Measurements from ENCODE around the gene WDR45B.

The WDR45B gene

DNA sequence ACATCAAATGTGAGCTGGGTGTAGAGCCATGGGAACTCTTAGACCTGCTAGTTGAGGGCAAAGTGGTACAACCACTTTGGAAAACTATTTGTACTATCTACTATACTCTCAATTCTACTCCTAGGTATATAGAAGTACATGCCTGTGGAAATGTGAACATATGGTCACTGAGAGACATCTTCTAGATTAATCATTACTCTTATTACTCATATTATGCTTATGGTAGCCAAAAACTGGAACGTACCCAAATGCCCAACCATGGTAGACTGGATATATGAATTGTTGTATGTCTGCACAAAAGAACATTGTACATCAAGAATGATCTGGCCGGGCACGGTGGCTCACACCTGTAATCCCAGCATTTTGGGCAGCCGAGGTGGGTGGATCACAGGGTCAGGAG lies 2.7 kb downstream of the WDR45B start:
- peaks cover 8% of the 10 kb centered on the region for H3K27me3 Mint-ChIP-seq (ENCODE audit: low read depth, poor library complexity)
- H3K9me3 Mint-ChIP-seq = no peaks in the 10 kb centered on the region
- no peak for DNase-seq
- H3K36me3 Mint-ChIP-seq (ENCODE audit: low read depth) = peaks cover 37% of the 10 kb centered on the region
- H3K4me3 Mint-ChIP-seq = peak overlapping the region; percentile 89
- peak overlapping the region; percentile 48 for H3K27ac Mint-ChIP-seq
- peaks cover 45% of the 10 kb centered on the region for H3K4me1 Mint-ChIP-seq
- TF ChIP-seq, protein P1, sequence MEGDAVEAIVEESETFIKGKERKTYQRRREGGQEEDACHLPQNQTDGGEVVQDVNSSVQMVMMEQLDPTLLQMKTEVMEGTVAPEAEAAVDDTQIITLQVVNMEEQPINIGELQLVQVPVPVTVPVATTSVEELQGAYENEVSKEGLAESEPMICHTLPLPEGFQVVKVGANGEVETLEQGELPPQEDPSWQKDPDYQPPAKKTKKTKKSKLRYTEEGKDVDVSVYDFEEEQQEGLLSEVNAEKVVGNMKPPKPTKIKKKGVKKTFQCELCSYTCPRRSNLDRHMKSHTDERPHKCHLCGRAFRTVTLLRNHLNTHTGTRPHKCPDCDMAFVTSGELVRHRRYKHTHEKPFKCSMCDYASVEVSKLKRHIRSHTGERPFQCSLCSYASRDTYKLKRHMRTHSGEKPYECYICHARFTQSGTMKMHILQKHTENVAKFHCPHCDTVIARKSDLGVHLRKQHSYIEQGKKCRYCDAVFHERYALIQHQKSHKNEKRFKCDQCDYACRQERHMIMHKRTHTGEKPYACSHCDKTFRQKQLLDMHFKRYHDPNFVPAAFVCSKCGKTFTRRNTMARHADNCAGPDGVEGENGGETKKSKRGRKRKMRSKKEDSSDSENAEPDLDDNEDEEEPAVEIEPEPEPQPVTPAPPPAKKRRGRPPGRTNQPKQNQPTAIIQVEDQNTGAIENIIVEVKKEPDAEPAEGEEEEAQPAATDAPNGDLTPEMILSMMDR (IDR thresholded peaks at IDR 0.05) = no peak

DNA sequence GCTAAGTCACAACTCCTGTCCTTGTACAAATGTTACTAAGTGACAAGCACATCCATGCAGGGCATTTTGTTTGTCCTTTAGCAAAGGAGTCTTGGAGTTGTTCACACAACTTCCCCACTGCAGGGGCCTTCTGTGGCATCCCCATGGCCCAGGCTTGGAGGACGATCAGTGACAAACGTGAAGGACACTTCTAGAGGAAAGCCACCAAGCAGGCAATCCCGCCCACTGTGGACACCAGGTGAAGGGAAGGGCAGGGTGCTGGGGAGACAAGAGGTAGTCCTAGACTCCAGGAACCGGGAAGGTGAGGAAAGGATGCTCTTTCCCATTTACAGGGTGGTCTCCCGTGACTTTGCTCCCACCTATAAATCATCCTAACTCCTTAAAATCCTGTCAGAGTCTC lies 4.1 kb downstream of the WDR45B start:
- Mint-ChIP-seq H3K27me3 (ENCODE audit: low read depth, poor library complexity) (peaks cover 2% of the 10 kb centered on the region), H3K36me3 (ENCODE audit: low read depth) (peaks cover 48% of the 10 kb centered on the region), H3K4me1 (peaks cover 36% of the 10 kb centered on the region), H3K27ac (peak overlapping the region; percentile 78), H3K9me3 (no peaks in the 10 kb centered on the region), H3K4me3 (no peak overlapping the region)
- TF ChIP-seq, protein P1 (IDR thresholded peaks at IDR 0.05) = no peak
- no peak for DNase-seq

DNA sequence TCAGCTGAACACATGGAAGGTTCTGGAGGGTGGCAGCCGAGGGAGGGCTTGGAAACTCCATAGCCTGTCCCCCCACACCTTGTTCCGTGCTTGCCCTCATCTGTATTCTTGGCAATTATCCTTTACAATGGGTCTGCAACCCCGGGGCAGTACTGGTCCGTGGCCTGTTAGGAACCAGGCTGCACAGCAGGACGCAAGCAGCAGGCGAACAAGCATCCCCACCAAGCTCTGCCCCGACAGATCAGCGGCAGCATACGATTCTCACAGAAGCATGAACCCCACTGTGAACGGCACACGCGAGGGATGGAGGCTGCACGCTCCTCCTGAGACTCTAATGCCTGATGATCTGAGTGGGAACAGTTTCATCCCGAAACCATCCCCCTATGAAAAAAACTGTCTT lies 6.2 kb downstream of the WDR45B start:
- TF ChIP-seq, protein P1 (IDR thresholded peaks at IDR 0.05) = no peak
- no peak overlapping the region for H3K27ac Mint-ChIP-seq
- H3K4me3 Mint-ChIP-seq = no peak overlapping the region
- no peak for DNase-seq
- H3K4me1 Mint-ChIP-seq = peaks cover 35% of the 10 kb centered on the region
- no peaks in the 10 kb centered on the region for H3K27me3 Mint-ChIP-seq (ENCODE audit: low read depth, poor library complexity)
- H3K9me3 Mint-ChIP-seq = no peaks in the 10 kb centered on the region
- H3K36me3 Mint-ChIP-seq (ENCODE audit: low read depth) = peaks cover 59% of the 10 kb centered on the region

DNA sequence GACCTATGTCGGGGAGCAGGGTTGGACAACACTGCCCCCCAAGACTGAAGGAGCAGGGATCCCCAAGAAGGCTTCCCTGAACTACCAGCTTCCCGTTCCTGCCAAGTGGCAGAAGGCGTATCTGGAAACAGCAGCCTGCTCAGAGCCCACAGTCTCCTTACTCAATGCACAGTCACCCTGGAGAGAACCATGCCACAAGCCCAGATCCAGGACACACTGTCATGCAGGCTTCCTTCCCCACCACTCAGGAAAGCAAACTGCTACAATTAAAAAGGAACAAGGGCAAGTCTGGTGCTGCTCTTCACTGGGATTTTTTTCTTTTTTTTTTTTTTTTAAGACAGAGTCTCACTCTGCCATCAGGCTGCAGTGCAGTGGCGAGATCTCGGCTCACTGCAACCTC lies 8.2 kb downstream of the WDR45B start:
- H3K36me3 Mint-ChIP-seq (ENCODE audit: low read depth) = peaks cover 70% of the 10 kb centered on the region
- no peak overlapping the region for H3K27ac Mint-ChIP-seq
- H3K9me3 Mint-ChIP-seq = no peaks in the 10 kb centered on the region
- peaks cover 24% of the 10 kb centered on the region for H3K4me1 Mint-ChIP-seq
- H3K27me3 Mint-ChIP-seq (ENCODE audit: low read depth, poor library complexity) = no peaks in the 10 kb centered on the region
- DNase-seq = no peak
- TF ChIP-seq, protein P1 (IDR thresholded peaks at IDR 0.05) = no peak
- no peak overlapping the region for H3K4me3 Mint-ChIP-seq

DNA sequence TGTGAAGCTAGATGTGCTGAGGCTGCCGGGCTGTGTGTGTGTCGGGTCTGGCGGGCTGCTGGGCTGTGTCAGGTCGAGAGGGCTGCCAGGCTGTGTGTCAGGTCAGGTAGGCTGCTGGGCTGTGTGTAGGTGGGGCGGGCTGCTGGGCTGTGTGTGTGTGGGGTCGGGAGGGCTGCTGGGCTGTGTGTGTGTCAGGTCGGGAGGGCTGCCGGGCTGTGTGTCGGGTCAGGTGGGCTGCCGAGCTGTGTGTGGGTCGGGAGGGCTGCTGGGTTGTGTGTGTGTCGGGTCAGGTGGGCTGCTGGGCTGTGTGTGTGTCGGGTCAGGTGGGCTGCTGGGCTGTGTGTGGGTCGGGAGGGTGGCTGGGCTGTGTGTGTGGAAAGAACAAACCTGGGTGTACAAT lies 8.6 kb downstream of the WDR45B start:
- Mint-ChIP-seq H3K4me3 (no peak overlapping the region), H3K4me1 (peaks cover 23% of the 10 kb centered on the region), H3K9me3 (no peaks in the 10 kb centered on the region), H3K36me3 (ENCODE audit: low read depth) (peaks cover 73% of the 10 kb centered on the region), H3K27ac (no peak overlapping the region), H3K27me3 (ENCODE audit: low read depth, poor library complexity) (no peaks in the 10 kb centered on the region)
- no peak for DNase-seq
- TF ChIP-seq, protein P1 (IDR thresholded peaks at IDR 0.05) = no peak

DNA sequence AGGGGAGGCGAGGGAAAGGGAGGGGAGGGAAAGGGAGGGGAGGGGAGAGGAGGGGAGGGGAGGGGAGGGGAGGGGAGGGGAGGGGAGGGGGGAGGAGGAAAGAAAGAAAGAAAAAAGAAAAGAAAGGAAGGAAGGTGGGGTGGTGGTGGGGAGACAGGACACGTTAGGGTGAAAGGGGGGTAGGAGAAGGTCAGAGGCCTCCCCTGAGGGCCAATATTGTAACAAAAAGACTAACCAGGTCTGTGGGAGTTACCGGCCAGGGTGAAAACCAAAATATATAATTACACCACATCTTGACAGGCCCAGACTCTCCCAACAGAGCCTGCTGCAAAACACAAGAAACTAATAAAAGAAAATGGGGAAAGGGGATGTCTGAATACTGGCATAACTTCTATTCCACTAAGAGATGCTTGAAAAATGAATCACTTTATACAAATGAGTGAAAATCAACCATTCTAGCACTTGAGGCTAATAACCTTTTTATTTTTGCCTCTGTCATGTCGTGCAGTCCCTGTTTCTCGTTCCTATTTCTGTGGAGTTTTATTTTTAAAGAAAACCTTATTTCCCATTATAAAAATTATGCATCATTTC lies 10.0 kb downstream of the WDR45B start:
- Mint-ChIP-seq H3K27ac (no peak overlapping the region), H3K27me3 (ENCODE audit: low read depth, poor library complexity) (no peaks in the 10 kb centered on the region), H3K9me3 (no peaks in the 10 kb centered on the region), H3K36me3 (ENCODE audit: low read depth) (peaks cover 67% of the 10 kb centered on the region), H3K4me3 (no peak overlapping the region), H3K4me1 (peaks cover 16% of the 10 kb centered on the region)
- DNase-seq = no peak
- TF ChIP-seq, protein P1 (IDR thresholded peaks at IDR 0.05) = no peak
